Mammary epithelial cell (primary cell): ENCODE results near the gene UBE2H.

Experiments
- CTCF ChIP-seq, 2 donors: IDR thresholded peaks in 1 of 2; conservative IDR thresholded peaks in 1 of 2; 2 replicates each; pipeline ENCODE4 v1.5.1; 2011 to 2012; ENCODE audit warnings: inconsistent platforms in 2 of 2, low read length in 2 of 2, mild to moderate bottlenecking in 2 of 2, control low read depth in 1 of 2, low read depth in 1 of 2; ENCODE audit not compliant: insufficient read depth in 1 of 2; ENCODE audit errors: extremely low read depth in 1 of 2
- EZH2 ChIP-seq: IDR thresholded peaks from 2 replicates; pipeline ENCODE4 v1.6.1; 2012; ENCODE audit warnings: low read length, inconsistent platforms, borderline replicate concordance

- TF ChIP-seq CTCF (conservative IDR thresholded peaks at IDR 0.05 in 1 of 2, IDR thresholded peaks at IDR 0.05 in 1 of 2; ENCODE audit: extremely low read depth in 1 of 2, insufficient read depth in 1 of 2, low read depth in 1 of 2, low read length in 2 of 2): no peak
- no peak for TF ChIP-seq EZH2
Observed at GRCh38 chr7:129804111-129804889, 148.5 kb downstream of the UBE2H start.
